Middle frontal gyrus (tissue), 1 donor: ENCODE measurements around the gene PRSS35.
A peak's percentile ranks its signal among the peaks of the same experiment; 100 is the strongest.
"Not testable (repeated sequence)": the region's sequence is repeated elsewhere in the genome, so short reads cannot be mapped to it uniquely, and the experiment has no call there.

Experiments
- DNase-seq: peaks from one replicate; pipeline ENCODE4 v3.0.0-alpha.2; 2015; ENCODE audit warnings: low spot score; ENCODE audit errors: extremely low spot score

Gene PRSS35

GRCh38 chr6:83511901-83512681 is at the start of gene PRSS35:
Gene PRSS35, plus strand, starts transcription at chr6:83512534. Its CDS starts 10,908 bp downstream, at chr6:83523442.
- no peak for DNase-seq

GRCh38 chr6:83463886-83464285 is 48.4 kb upstream of the PRSS35 start:
- DNase-seq = no peak

GRCh38 chr6:83464381-83465140 is 47.8 kb upstream of the PRSS35 start:
- no peak for DNase-seq

- DNase-seq = no peak
Measured at GRCh38 chr6:83466328-83466727, 46.0 kb upstream of the PRSS35 start.

GRCh38 chr6:83467620-83468036 is 44.7 kb upstream of the PRSS35 start:
- no peak for DNase-seq

- DNase-seq = no peak
Measured at GRCh38 chr6:83470001-83470400, 42.3 kb upstream of the PRSS35 start.

GRCh38 chr6:83470587-83470986 is 41.7 kb upstream of the PRSS35 start:
- DNase-seq = no peak

- DNase-seq = no peak
Measured at GRCh38 chr6:83472767-83473166, 39.6 kb upstream of the PRSS35 start.

GRCh38 chr6:83474309-83474708 is 38.0 kb upstream of the PRSS35 start:
- no peak for DNase-seq

GRCh38 chr6:83476971-83477370 is 35.4 kb upstream of the PRSS35 start:
- DNase-seq = no peak

GRCh38 chr6:83479389-83479788 is 32.9 kb upstream of the PRSS35 start:
- DNase-seq = no peak

- no peak for DNase-seq
Measured at GRCh38 chr6:83480470-83480869, 31.9 kb upstream of the PRSS35 start.

GRCh38 chr6:83481938-83482337 is 30.4 kb upstream of the PRSS35 start:
- DNase-seq = not testable (repeated sequence)

GRCh38 chr6:83488448-83488847 is 23.9 kb upstream of the PRSS35 start:
- DNase-seq = no peak

GRCh38 chr6:83488861-83489260 is 23.5 kb upstream of the PRSS35 start:
- no peak for DNase-seq

GRCh38 chr6:83490217-83490807 is 22.0 kb upstream of the PRSS35 start:
- DNase-seq = no peak

- no peak for DNase-seq
Measured at GRCh38 chr6:83505356-83505755, 7.0 kb upstream of the PRSS35 start.

- no peak for DNase-seq
Measured at GRCh38 chr6:83509441-83509840, 2.9 kb upstream of the PRSS35 start.

- DNase-seq = no peak
Measured at GRCh38 chr6:83510791-83511190, 1.5 kb upstream of the PRSS35 start.

- no peak for DNase-seq
Measured at GRCh38 chr6:83511266-83511665, 1.1 kb upstream of the PRSS35 start.

- no peak for DNase-seq
Measured at GRCh38 chr6:83514466-83514865, 2.1 kb downstream of the PRSS35 start.

- DNase-seq = peak; percentile 64
Measured at GRCh38 chr6:83514866-83515466, 2.6 kb downstream of the PRSS35 start.
